Activated B cell treated with CpG ODN at 0.5 μM for 24 hours (primary cell): Measurements from ENCODE around the gene OAS2. TPM values are rescaled to one million over a fixed set of nuclear protein-coding genes. Genes with fewer than 3 reads are reported as not detected.
"Not testable (repeated sequence)": the region's sequence is repeated elsewhere in the genome, so short reads cannot be mapped to it uniquely, and the experiment has no call there.

Source experiments
- ATAC-seq: fragments of 200-7000 bp; cut with Tn5 transposase; one replicate; pipeline ENCODE4 v1.10.0; 2021; ENCODE audit warnings: low read depth, mild to moderate bottlenecking, moderate library complexity
- CTCF ChIA-PET: fragments of 350-600 bp; sonication (Branson Sonifier 250); formaldehyde crosslinking; loops from one replicate; lab custom pipeline; 2021; ENCODE audit warnings: antibody characterized with exemption; lab: Charles Lee
- POLR2A ChIA-PET: fragments of 350-600 bp; sonication (Branson Sonifier 250); formaldehyde crosslinking; loops from one replicate; lab custom pipeline; 2021; ENCODE audit warnings: antibody characterized with exemption; lab: Charles Lee
- DNase-seq: peaks from one replicate; pipeline ENCODE4 v3.0.0; 2022
- H3K27ac Mint-ChIP-seq: one replicate; pipeline ENCODE4 v1.8.0; 2020; ENCODE audit warnings: mixed read lengths
- H3K27me3 Mint-ChIP-seq: one replicate; pipeline ENCODE4 v1.8.0; 2021; ENCODE audit warnings: mixed read lengths
- H3K36me3 Mint-ChIP-seq: one replicate; pipeline ENCODE4 v1.8.0; 2021; ENCODE audit warnings: low read depth, mixed read lengths
- H3K4me1 Mint-ChIP-seq: one replicate; pipeline ENCODE4 v1.8.0; 2021; ENCODE audit warnings: mixed read lengths
- H3K4me3 Mint-ChIP-seq: one replicate; pipeline ENCODE4 v1.8.0; 2020; ENCODE audit warnings: mild to moderate bottlenecking, mixed read lengths
- H3K9me3 Mint-ChIP-seq: one replicate; pipeline ENCODE4 v1.8.0; 2020; ENCODE audit warnings: mixed read lengths
- CTCF ChIP-seq: fragments of 200-600 bp; IDR thresholded peaks from one replicate; pipeline ENCODE4 v1.8.0; 2022; ENCODE audit warnings: antibody characterized with exemption, mild to moderate bottlenecking
- intact Hi-C: fragments of 100-400 bp; cut with micrococcal nuclease; formaldehyde crosslinking; loops from one replicate; pipeline ENCODE4 v1.15.1; 2024
- total RNA-seq: library from RNA; stranded (reverse); gene quantifications from 2 replicates; pipeline ENCODE4 v1.2.3, GENCODE V29; 2022

Gene OAS2
- total RNA-seq, 1 donor from 2014 or later = 51.9 TPM

DNA sequence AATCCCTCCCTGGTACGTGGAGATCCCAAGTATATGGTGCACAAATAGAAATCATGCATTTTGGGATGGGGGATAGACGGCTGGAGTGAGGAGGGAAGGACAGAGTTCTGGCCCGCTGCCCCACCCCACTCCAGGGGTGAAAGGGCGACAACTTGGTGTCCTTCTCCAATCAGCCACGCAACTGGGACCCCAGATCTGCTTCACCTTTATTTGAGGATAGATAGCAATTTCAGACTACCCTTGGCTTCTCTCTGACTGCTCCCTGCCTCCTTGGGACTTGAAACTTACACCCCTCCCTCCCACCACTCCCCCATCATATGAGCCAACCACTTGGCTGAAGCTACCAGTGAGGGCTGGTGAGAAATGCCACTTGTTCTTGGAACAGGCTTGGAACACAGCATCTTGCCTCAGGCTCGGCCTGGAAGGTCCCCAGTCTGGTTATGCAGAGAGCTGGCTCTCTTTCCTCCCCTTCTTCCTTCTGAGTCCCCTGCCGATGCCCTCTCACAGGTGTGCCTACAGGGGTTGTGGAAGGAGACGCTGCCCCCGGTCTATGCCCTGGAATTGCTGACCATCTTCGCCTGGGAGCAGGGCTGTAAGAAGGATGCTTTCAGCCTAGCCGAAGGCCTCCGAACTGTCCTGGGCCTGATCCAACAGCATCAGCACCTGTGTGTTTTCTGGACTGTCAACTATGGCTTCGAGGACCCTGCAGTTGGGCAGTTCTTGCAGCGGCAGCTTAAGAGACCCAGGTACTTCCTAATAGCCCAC is 31.9 kb upstream of the OAS2 start:
- ATAC-seq (no peak), DNase-seq (no peak)
- no peak for TF ChIP-seq CTCF
- Mint-ChIP-seq H3K27ac (no peak overlapping the region), H3K4me1 (no peaks in the 10 kb centered on the region), H3K27me3 (no peaks in the 10 kb centered on the region), H3K4me3 (no peak overlapping the region), H3K36me3 (peaks cover 47% of the 10 kb centered on the region), H3K9me3 (no peaks in the 10 kb centered on the region)
- POLR2A ChIA-PET = interaction anchor here (0.6 kb wide), 2 partner anchors 27 to 1543 kb away, joined by 4 to 12 read pairs; no protein-coding TSS in a partner anchor
- CTCF ChIA-PET = no interaction called here
- intact Hi-C loops = no loop called here

GRCh38 chr12:112947314-112947713 is 31.0 kb upstream of the OAS2 start:
- intact Hi-C loops = no loop called here
- CTCF ChIA-PET = no interaction called here
- no peak for TF ChIP-seq CTCF
- DNase-seq (no peak), ATAC-seq (no peak)
- Mint-ChIP-seq H3K27ac (no peak overlapping the region), H3K9me3 (peaks cover 2% of the 10 kb centered on the region), H3K4me1 (no peaks in the 10 kb centered on the region), H3K36me3 (peaks cover 54% of the 10 kb centered on the region), H3K4me3 (no peak overlapping the region), H3K27me3 (no peaks in the 10 kb centered on the region)
- POLR2A ChIA-PET = no interaction called here

DNA sequence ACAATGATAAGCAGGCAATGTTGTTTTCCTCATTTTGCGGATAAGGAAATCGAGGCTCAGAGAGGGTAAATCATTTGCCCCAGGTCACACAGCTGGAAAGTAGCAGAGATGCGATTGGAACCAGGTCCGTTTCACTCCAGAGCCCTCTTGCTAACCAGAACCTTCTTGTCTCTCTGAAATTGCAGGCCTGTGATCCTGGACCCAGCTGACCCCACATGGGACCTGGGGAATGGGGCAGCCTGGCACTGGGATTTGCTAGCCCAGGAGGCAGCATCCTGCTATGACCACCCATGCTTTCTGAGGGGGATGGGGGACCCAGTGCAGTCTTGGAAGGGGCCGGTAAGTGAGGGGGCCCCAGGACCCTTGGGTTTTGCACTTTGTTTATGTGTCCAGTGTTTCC is 30.6 kb upstream of the OAS2 start:
- intact Hi-C loops = no loop called here
- no peaks in the 10 kb centered on the region for H3K27me3 Mint-ChIP-seq
- DNase-seq (no peak), ATAC-seq (no peak)
- H3K36me3 Mint-ChIP-seq = peaks cover 59% of the 10 kb centered on the region
- H3K4me3 Mint-ChIP-seq = no peak overlapping the region
- peaks cover 5% of the 10 kb centered on the region for H3K9me3 Mint-ChIP-seq
- CTCF ChIA-PET = no interaction called here
- H3K27ac Mint-ChIP-seq = no peak overlapping the region
- no peak for TF ChIP-seq CTCF
- no peaks in the 10 kb centered on the region for H3K4me1 Mint-ChIP-seq
- POLR2A ChIA-PET = no interaction called here

DNA sequence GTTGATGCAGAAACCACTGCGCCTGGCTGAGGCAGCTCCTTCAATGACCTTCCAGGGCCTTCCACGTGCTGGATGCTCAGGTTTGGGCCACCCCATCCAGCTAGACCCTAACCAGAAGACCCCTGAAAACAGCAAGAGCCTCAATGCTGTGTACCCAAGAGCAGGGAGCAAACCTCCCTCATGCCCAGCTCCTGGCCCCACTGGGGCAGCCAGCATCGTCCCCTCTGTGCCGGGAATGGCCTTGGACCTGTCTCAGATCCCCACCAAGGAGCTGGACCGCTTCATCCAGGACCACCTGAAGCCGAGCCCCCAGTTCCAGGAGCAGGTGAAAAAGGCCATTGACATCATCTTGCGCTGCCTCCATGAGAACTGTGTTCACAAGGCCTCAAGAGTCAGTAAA is 29.5 kb upstream of the OAS2 start:
- no peak overlapping the region for H3K4me3 Mint-ChIP-seq
- ChIA-PET CTCF (interaction anchor here (0.7 kb wide), 1 partner anchor 122 kb away, joined by 3 read pairs; no protein-coding TSS in a partner anchor), POLR2A (no interaction called here)
- H3K9me3 Mint-ChIP-seq = peaks cover 7% of the 10 kb centered on the region
- peaks cover 62% of the 10 kb centered on the region for H3K36me3 Mint-ChIP-seq
- intact Hi-C loops = no loop called here
- no peak for ATAC-seq
- no peaks in the 10 kb centered on the region for H3K27me3 Mint-ChIP-seq
- no peak overlapping the region for H3K27ac Mint-ChIP-seq
- DNase-seq = no peak
- no peak for TF ChIP-seq CTCF
- no peaks in the 10 kb centered on the region for H3K4me1 Mint-ChIP-seq

- ChIA-PET CTCF (no interaction called here), POLR2A (no interaction called here)
- Mint-ChIP-seq H3K27me3 (no peaks in the 10 kb centered on the region), H3K9me3 (peaks cover 7% of the 10 kb centered on the region), H3K4me3 (no peak overlapping the region), H3K4me1 (no peaks in the 10 kb centered on the region), H3K36me3 (peaks cover 59% of the 10 kb centered on the region), H3K27ac (no peak overlapping the region)
- intact Hi-C loops = no loop called here
- DNase-seq (no peak), ATAC-seq (no peak)
- TF ChIP-seq CTCF = no peak
These were observed 27.6 kb upstream of the OAS2 start for GRCh38 chr12:112950701-112951100.

GRCh38 chr12:112957125-112957524 is 21.2 kb upstream of the OAS2 start:
- H3K27ac Mint-ChIP-seq, DNase-seq, intact Hi-C loops, H3K4me1 Mint-ChIP-seq, H3K4me3 Mint-ChIP-seq, H3K27me3 Mint-ChIP-seq, CTCF ChIA-PET, POLR2A ChIA-PET, ATAC-seq: not testable (repeated sequence)
- peaks cover 79% of the 10 kb centered on the region for H3K36me3 Mint-ChIP-seq
- peaks cover 16% of the 10 kb centered on the region for H3K9me3 Mint-ChIP-seq
